Esophagus squamous epithelium (tissue), 5 donors: ENCODE measurements around the gene LRRC25. TPM values are rescaled to one million over a fixed set of nuclear protein-coding genes. Genes with fewer than 3 reads are reported as not detected.

Experiments
- DNase-seq: peaks from one replicate; lab custom pipeline; 2025; lab: John Stamatoyannopoulos, UW
- H3K27ac ChIP-seq, 4 donors: fragments of 200-600 bp; sonication (generic); one replicate each; pipeline ENCODE4 v1.5.1; 2016 to 2019; ENCODE audit warnings: mild to moderate bottlenecking in 1 of 4
- H3K27me3 ChIP-seq, 4 donors: fragments of 200-600 bp; sonication (generic); 1 replicate in 3 of 4; 2 replicates in 1 of 4; pipeline versions ENCODE4 v1.5.1 to v1.6.0; 2017 to 2021; ENCODE audit warnings: antibody characterized with exemption in 1 of 4
- H3K36me3 ChIP-seq, 3 donors: fragments of 200-600 bp; sonication (generic); one replicate each; pipeline ENCODE4 v1.5.1; 2016 to 2019
- H3K4me1 ChIP-seq, 3 donors: fragments of 200-600 bp; sonication (generic); one replicate each; pipeline ENCODE4 v1.5.1; 2017 to 2019
- H3K4me3 ChIP-seq, 4 donors: fragments of 200-600 bp; sonication (generic); 1 replicate in 3 of 4; 2 replicates in 1 of 4; pipeline ENCODE4 v1.5.1; 2016 to 2019; ENCODE audit warnings: mild to moderate bottlenecking in 2 of 4, moderate library complexity in 1 of 4
- H3K9me3 ChIP-seq, 3 donors: fragments of 200-600 bp; sonication (generic); one replicate each; pipeline ENCODE4 v1.5.1; 2016 to 2019
- POLR2A ChIP-seq, 4 donors: fragments of 450-650 bp; IDR thresholded peaks; one replicate each; pipeline ENCODE4 v1.6.1; 2017; ENCODE audit warnings: antibody characterized with exemption in 4 of 4, mild to moderate bottlenecking in 4 of 4, moderate library complexity in 3 of 4
- WGBS, 2 donors: methylation state at CpG; one replicate each; pipeline ENCODE4 v1.1.5; 2018; 5-methylcytosine and 5-hydroxymethylcytosine counted together
- intact Hi-C: fragments of 100-400 bp; cut with DNase I; formaldehyde crosslinking; loops from one replicate; pipeline ENCODE4 v1.15.0; 2022
- total RNA-seq, 4 donors: library from RNA; depleted of rRNA; stranded (reverse); fragments of >200 nt; gene quantifications; one replicate each; pipeline ENCODE4 v1.1.0, GENCODE V29; 2016
- TF ChIP-seq, protein P1 (sequence below), 6 experiments: fragments of 450-650 bp in 4 of 6; fragments of 200-600 bp in 2 of 6; sonication (generic) in 2 of 6; IDR thresholded peaks; one replicate each; pipeline ENCODE4 v1.5.1; 2016 to 2019; ENCODE audit warnings: antibody characterized with exemption in 6 of 6, mild to moderate bottlenecking in 4 of 6, moderate library complexity in 4 of 6
- donor health status: DM: yes; HTN: yes; CAD: no.

The LRRC25 gene
- total RNA-seq, 4 donors from 2014 or later, result 0.53 to 10.3 (median 1.9) TPM

DNA sequence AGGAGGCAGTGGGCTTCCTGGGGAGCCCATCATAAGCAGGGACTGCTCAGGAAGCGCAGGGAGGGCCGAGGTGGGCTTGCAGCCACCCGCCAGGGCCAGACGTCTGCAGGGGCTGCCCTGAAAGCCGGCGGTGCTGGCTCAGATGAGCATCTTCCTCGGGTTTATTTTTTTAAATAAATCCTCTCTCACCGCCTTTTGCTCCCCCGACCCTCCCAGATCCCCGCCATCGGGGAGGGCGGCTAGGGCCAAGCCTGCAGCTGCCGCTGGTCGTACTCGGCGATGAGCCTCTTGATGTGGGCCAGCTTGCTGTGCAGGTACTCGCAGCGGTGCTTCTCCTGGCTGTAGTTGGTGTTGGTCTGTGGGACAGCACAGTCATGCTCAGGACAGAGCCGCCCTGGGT lies 47.1 kb upstream of the LRRC25 start:
- whole genome bisulfite sequencing, 2 donors, result 87 to 90% methylated on average over 6 to 15 of the region's 19 CpGs
- H3K9me3 ChIP-seq, result no peaks in the 10 kb centered on the region
- peaks cover 38 to 69% (median 48%) of the 10 kb centered on the region in 3 donors for H3K36me3 ChIP-seq
- H3K27me3 ChIP-seq, result no peaks in the 10 kb centered on the region
- H3K27ac ChIP-seq, result no peak overlapping the region
- peaks cover 0 to 5% (median 5%) of the 10 kb centered on the region in 3 donors for H3K4me1 ChIP-seq
- TF ChIP-seq, protein P1, sequence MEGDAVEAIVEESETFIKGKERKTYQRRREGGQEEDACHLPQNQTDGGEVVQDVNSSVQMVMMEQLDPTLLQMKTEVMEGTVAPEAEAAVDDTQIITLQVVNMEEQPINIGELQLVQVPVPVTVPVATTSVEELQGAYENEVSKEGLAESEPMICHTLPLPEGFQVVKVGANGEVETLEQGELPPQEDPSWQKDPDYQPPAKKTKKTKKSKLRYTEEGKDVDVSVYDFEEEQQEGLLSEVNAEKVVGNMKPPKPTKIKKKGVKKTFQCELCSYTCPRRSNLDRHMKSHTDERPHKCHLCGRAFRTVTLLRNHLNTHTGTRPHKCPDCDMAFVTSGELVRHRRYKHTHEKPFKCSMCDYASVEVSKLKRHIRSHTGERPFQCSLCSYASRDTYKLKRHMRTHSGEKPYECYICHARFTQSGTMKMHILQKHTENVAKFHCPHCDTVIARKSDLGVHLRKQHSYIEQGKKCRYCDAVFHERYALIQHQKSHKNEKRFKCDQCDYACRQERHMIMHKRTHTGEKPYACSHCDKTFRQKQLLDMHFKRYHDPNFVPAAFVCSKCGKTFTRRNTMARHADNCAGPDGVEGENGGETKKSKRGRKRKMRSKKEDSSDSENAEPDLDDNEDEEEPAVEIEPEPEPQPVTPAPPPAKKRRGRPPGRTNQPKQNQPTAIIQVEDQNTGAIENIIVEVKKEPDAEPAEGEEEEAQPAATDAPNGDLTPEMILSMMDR (IDR thresholded peaks at IDR 0.05), result no peak
- no peak for TF ChIP-seq POLR2A (IDR thresholded peaks at IDR 0.05)
- H3K4me3 ChIP-seq, result no peak overlapping the region
- DNase-seq, result no peak
- intact Hi-C loops, result no loop called here

DNA sequence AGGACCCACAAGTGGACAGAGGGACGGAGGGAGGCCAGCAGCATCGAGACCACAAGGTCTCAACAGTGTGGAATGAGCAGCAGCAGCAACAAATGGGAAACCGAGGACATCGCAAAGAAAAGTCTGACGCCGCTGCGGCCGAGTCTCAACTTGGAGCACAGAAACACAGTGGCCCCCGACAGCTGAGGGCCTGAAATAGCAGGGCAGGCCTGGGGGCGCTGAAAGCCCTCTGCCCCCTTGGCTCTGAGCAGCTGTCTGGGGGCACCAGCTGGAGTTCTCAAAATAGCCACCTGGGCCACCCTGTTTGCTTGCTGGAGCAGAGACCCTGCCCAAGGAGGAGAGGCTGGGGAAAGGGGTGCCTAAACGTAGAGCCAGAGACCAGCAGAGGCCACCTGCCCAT lies 46.4 kb upstream of the LRRC25 start:
- Histone ChIP-seq H3K36me3 (peaks cover 32 to 62% (median 43%) of the 10 kb centered on the region in 3 donors), H3K4me3 (no peak overlapping the region), H3K4me1 (peaks cover 0 to 12% (median 12%) of the 10 kb centered on the region in 3 donors), H3K27ac (no peak overlapping the region), H3K9me3 (no peaks in the 10 kb centered on the region), H3K27me3 (no peaks in the 10 kb centered on the region)
- intact Hi-C loops, result no loop called here
- TF ChIP-seq, protein P1 (IDR thresholded peaks at IDR 0.05), result no peak
- no peak for TF ChIP-seq POLR2A (IDR thresholded peaks at IDR 0.05)
- 83 to 89% methylated on average over 1 to 10 of the region's 11 CpGs for WGBS, 2 donors
- no peak for DNase-seq

DNA sequence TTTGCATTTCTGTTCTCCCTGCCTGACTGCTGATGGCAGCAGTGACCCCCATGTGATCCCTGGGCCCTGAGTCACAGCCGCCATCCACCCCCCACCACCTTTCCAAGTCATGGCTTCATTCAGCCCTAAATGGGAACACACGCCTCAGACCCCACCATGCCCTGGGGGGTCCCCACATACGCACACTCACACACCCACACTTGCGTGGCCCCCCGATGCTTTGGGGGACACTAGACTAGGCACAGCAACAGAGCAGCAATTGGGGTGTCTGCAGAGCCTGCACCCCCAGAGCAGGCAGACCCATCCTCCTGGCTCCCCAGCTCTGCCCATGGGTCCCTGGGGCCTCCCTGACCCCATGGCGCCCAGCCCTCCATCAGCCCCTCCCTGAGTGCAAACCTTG lies 46.0 kb upstream of the LRRC25 start:
- H3K4me1 ChIP-seq, result peaks cover 2 to 16% (median 16%) of the 10 kb centered on the region in 3 donors
- H3K27ac ChIP-seq, result no peak overlapping the region
- peaks cover 29 to 58% (median 39%) of the 10 kb centered on the region in 3 donors for H3K36me3 ChIP-seq
- TF ChIP-seq, protein P1 (IDR thresholded peaks at IDR 0.05), result no peak
- TF ChIP-seq POLR2A (IDR thresholded peaks at IDR 0.05), result no peak
- H3K27me3 ChIP-seq, result no peaks in the 10 kb centered on the region
- intact Hi-C loops, result no loop called here
- no peak overlapping the region for H3K4me3 ChIP-seq
- H3K9me3 ChIP-seq, result no peaks in the 10 kb centered on the region
- DNase-seq, result no peak
- 94 to 95% methylated on average over 4 to 5 of the region's 6 CpGs for WGBS, 2 donors

DNA sequence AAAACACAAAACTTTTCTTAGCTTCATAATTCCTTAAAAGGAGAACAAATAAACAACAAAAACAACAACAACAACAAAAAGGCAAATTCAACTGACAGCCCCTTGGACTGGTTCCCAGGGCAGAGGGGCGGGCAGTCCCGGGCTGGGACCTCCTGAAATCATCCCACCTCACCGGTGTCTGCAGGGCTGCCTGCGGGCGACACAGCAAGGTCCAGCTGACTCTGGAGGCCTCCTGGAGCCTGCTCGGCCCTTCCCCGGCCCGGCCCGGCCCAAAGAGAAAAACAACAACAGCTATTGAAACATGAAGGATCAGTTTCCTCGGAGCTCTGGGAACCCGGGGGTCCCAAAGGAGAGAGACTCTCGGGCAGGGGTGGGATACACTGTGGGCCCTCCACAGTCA lies 45.5 kb upstream of the LRRC25 start:
- Histone ChIP-seq H3K9me3 (no peaks in the 10 kb centered on the region), H3K4me3 (no peak overlapping the region), H3K4me1 (peaks cover 7 to 21% (median 20%) of the 10 kb centered on the region in 3 donors), H3K27ac (no peak overlapping the region), H3K36me3 (peaks cover 29 to 53% (median 34%) of the 10 kb centered on the region in 3 donors), H3K27me3 (peaks cover 0 to under 1% (median 0%) of the 10 kb centered on the region in 4 donors)
- WGBS, 2 donors, result 85 to 97% methylated on average over 5 to 7 of the region's 12 CpGs
- intact Hi-C loops, result no loop called here
- DNase-seq, result no peak
- TF ChIP-seq POLR2A (IDR thresholded peaks at IDR 0.05), result no peak
- TF ChIP-seq, protein P1 (IDR thresholded peaks at IDR 0.05), result no peak

DNA sequence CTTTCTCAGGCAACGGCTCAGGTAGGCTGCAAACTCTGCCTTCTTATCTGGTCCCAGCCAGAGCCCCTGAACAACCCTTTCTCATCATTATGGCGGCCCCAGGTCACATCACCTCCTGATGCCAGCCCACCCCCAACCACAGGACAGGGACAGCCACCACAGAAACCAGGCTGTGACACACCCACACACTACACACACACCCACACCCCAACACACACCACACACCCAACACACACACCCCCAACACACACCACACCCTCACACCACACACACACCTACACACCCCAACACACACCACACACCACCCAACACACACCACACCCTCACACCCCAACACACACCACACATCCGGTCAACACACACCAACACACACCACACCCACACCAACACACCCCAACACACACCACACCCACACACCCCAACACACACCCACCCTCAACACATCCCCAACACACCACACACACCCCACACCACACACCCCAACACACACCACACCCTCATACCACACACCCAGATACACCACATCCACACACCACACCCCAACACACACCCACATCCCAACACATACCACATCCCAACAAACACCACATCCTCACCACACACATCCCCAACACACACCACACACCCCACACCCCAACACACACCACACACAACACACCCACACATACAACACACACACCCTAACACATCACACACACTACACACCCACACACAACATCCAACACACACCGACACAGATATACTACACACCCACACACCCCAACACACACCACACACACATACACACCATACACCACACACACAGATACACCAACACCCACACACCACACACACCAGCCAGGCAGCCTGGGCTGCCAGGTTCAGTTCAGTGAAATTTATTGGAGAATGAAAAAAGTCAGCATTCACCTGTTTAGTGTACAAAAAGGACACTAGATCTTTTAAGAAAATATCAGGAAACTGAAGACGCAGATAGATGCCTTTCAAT lies 44.7 kb upstream of the LRRC25 start:
- intact Hi-C loops, result no loop called here
- 71 to 73% methylated on average over 3 to 5 of the region's 5 CpGs for WGBS, 2 donors

More for the DNA sequence above, 44.7 kb upstream of the LRRC25 start:
- peaks cover 0 to 9% (median 0%) of the 10 kb centered on the region in 4 donors for H3K27me3 ChIP-seq
- H3K27ac ChIP-seq, result no peak overlapping the region
- no peak for DNase-seq
- H3K4me3 ChIP-seq, result no peak overlapping the region
- H3K9me3 ChIP-seq, result no peaks in the 10 kb centered on the region
- TF ChIP-seq POLR2A (IDR thresholded peaks at IDR 0.05), result no peak
- TF ChIP-seq, protein P1 (IDR thresholded peaks at IDR 0.05), result no peak
- peaks cover 26 to 45% (median 33%) of the 10 kb centered on the region in 3 donors for H3K36me3 ChIP-seq
- H3K4me1 ChIP-seq, result peaks cover 14 to 30% (median 26%) of the 10 kb centered on the region in 3 donors
